Right atrium auricular region (tissue), 2 donors: ENCODE measurements around the gene FANCC. TPM values are rescaled to one million over a fixed set of nuclear protein-coding genes. Genes with fewer than 3 reads are reported as not detected.
A peak's percentile ranks its signal among the peaks of the same experiment; 100 is the strongest.

Experiments
- DNase-seq: peaks from one replicate; pipeline ENCODE4 v3.0.0-alpha.2; 2019; ENCODE audit warnings: low spot score
- H3K27ac ChIP-seq, 2 donors: fragments of 200-600 bp; sonication (generic); 1 replicate in 1 of 2; 2 replicates in 1 of 2; pipeline ENCODE4 v1.5.1; 2016 to 2019
- H3K27me3 ChIP-seq, 2 donors: fragments of 200-600 bp; sonication (generic); one replicate each; pipeline versions ENCODE4 v1.5.1 to v1.6.0; 2017 to 2019
- H3K36me3 ChIP-seq: fragments of 200-600 bp; sonication (generic); one replicate; pipeline ENCODE4 v1.5.1; 2016
- H3K4me1 ChIP-seq, 2 donors: fragments of 200-600 bp; sonication (generic); one replicate each; pipeline versions ENCODE4 v1.5.1 to v1.6.0; 2017 to 2019
- H3K4me3 ChIP-seq, 2 donors: fragments of 200-600 bp; sonication (generic); 1 replicate in 1 of 2; 2 replicates in 1 of 2; pipeline ENCODE4 v1.5.1; 2017 to 2019; ENCODE audit warnings: mild to moderate bottlenecking in 1 of 2, moderate library complexity in 1 of 2
- H3K9me3 ChIP-seq, 2 donors: fragments of 200-600 bp; sonication (generic); one replicate each; pipeline ENCODE4 v1.5.1; 2019
- CTCF ChIP-seq, 2 donors: fragments of 200-600 bp; sonication (generic); IDR thresholded peaks; one replicate each; pipeline ENCODE4 v1.5.1; 2019; ENCODE audit warnings: antibody characterized with exemption in 2 of 2
- total RNA-seq, 2 donors: library from RNA; depleted of rRNA; stranded (reverse); fragments of >200 nt; gene quantifications; one replicate each; pipeline ENCODE4 v1.1.0, GENCODE V29; 2016

FANCC gene
- total RNA-seq, 2 donors from 2014 or later = 1.8 to 6.2 TPM

- TF ChIP-seq CTCF (IDR thresholded peaks at IDR 0.05) = peak in 1 of 2 donors; percentile 34
Measured at GRCh38 chr9:95182854-95183563, 134.5 kb downstream of the FANCC start.

GRCh38 chr9:95181835-95182234 is 135.7 kb downstream of the FANCC start:
- DNase-seq = no peak
- TF ChIP-seq CTCF (IDR thresholded peaks at IDR 0.05) = no peak
- Histone ChIP-seq H3K4me1 (no peaks in the 10 kb centered on the region), H3K27me3 (no peaks in the 10 kb centered on the region), H3K4me3 (no peak overlapping the region), H3K9me3 (no peaks in the 10 kb centered on the region), H3K27ac (no peak overlapping the region), H3K36me3 (no peaks in the 10 kb centered on the region)

More at GRCh38 chr9:95182854-95183563, 134.5 kb downstream of the FANCC start:
- H3K36me3 ChIP-seq = no peaks in the 10 kb centered on the region
- DNase-seq = no peak
- no peaks in the 10 kb centered on the region for H3K9me3 ChIP-seq
- peaks cover 0 to under 1% of the 10 kb centered on the region in 2 donors for H3K4me1 ChIP-seq
- no peak overlapping the region for H3K27ac ChIP-seq
- no peaks in the 10 kb centered on the region for H3K27me3 ChIP-seq
- H3K4me3 ChIP-seq = no peak overlapping the region

GRCh38 chr9:95181226-95181818 is 136.2 kb downstream of the FANCC start:
- Histone ChIP-seq H3K9me3 (no peaks in the 10 kb centered on the region), H3K27me3 (no peaks in the 10 kb centered on the region), H3K36me3 (no peaks in the 10 kb centered on the region), H3K4me3 (no peak overlapping the region), H3K27ac (no peak overlapping the region), H3K4me1 (no peaks in the 10 kb centered on the region)
- no peak for DNase-seq
- peak; percentile 13 to 58 for TF ChIP-seq CTCF (IDR thresholded peaks at IDR 0.05)

- Histone ChIP-seq H3K4me1 (no peaks in the 10 kb centered on the region), H3K4me3 (no peak overlapping the region), H3K27me3 (no peaks in the 10 kb centered on the region), H3K27ac (no peak overlapping the region), H3K9me3 (no peaks in the 10 kb centered on the region), H3K36me3 (no peaks in the 10 kb centered on the region)
- no peak for DNase-seq
- no peak for TF ChIP-seq CTCF (IDR thresholded peaks at IDR 0.05)
Measured at GRCh38 chr9:95177617-95178016, 139.9 kb downstream of the FANCC start.

GRCh38 chr9:95176755-95177319 is 140.7 kb downstream of the FANCC start:
- Histone ChIP-seq H3K4me1 (no peaks in the 10 kb centered on the region), H3K4me3 (no peak overlapping the region), H3K36me3 (no peaks in the 10 kb centered on the region), H3K9me3 (no peaks in the 10 kb centered on the region), H3K27me3 (no peaks in the 10 kb centered on the region), H3K27ac (no peak overlapping the region)
- DNase-seq = no peak
- TF ChIP-seq CTCF (IDR thresholded peaks at IDR 0.05) = no peak
